ENCODE measurements around the gene CXCR6.

- TF ChIP-seq USF1 (CRISPR knock-in tag; IDR thresholded peaks at IDR 0.05): no peak
- no peak for TF ChIP-seq CREB1 (CRISPR knock-in tag; IDR thresholded peaks at IDR 0.05)
- TF ChIP-seq ELF4 (CRISPR knock-in tag; IDR thresholded peaks at IDR 0.05; ENCODE audit: low read depth): no peak
- no peak for TF ChIP-seq CTCF (IDR thresholded peaks at IDR 0.05)
- TF ChIP-seq HMGXB4 (CRISPR knock-in tag; IDR thresholded peaks at IDR 0.05): no peak
- no peak for TF ChIP-seq TEAD4 (CRISPR knock-in tag; IDR thresholded peaks at IDR 0.05)
- no peak for TF ChIP-seq ZNF512 (CRISPR knock-in tag; IDR thresholded peaks at IDR 0.05; ENCODE audit: borderline replicate concordance)
- no peak for TF ChIP-seq MAX (CRISPR knock-in tag; IDR thresholded peaks at IDR 0.05)
- no peak for TF ChIP-seq E2F5 (CRISPR knock-in tag; IDR thresholded peaks at IDR 0.05)
- no peak for TF ChIP-seq TCF7 (CRISPR knock-in tag; IDR thresholded peaks at IDR 0.05; ENCODE audit: low read depth)
- TF ChIP-seq NR3C1 (CRISPR knock-in tag; conservative IDR thresholded peaks at IDR 0.05; ENCODE audit: low read depth): no peak
Measured at GRCh38 chr3:45974686-45975085, 31.4 kb downstream of the CXCR6 start.

All from WTC11 (cell line).